ENCODE data around the gene INF2.

- TF ChIP-seq CTCF (conservative IDR thresholded peaks at IDR 0.05; ENCODE audit: low read depth in 2 of 2), result peak; percentile 23 to 54; a peak in 3 of 4 replicates
- TF ChIP-seq CREB1 (CRISPR knock-in tag; IDR thresholded peaks at IDR 0.05; ENCODE audit: low read depth), result no peak
- TF ChIP-seq STAT1 (IDR thresholded peaks at IDR 0.05; ENCODE audit: unreplicated experiment), result no peak
- no peak for TF ChIP-seq EZH2 (IDR thresholded peaks at IDR 0.05; ENCODE audit: low read depth, unreplicated experiment)
- no peak for TF ChIP-seq REST (IDR thresholded peaks at IDR 0.05; ENCODE audit: unreplicated experiment)
- no peak for TF ChIP-seq POLR2AphosphoS5 (IDR thresholded peaks at IDR 0.05; ENCODE audit: low read depth)
- TF ChIP-seq EZH2phosphoT487 (IDR thresholded peaks at IDR 0.05; ENCODE audit: unreplicated experiment), result no peak
- TF ChIP-seq NANOG (IDR thresholded peaks at IDR 0.05; ENCODE audit: borderline replicate concordance), result no peak
- no peak for TF ChIP-seq ETS1 (IDR thresholded peaks at IDR 0.05)
- no peak for TF ChIP-seq JUNB (IDR thresholded peaks at IDR 0.05; ENCODE audit: unreplicated experiment)
- TF ChIP-seq ZNF114 (CRISPR knock-in tag; IDR thresholded peaks at IDR 0.05), result no peak
Observed at GRCh38 chr14:104724981-104725771, 35.8 kb downstream of the INF2 start.
